DOHH2 (cell line): ENCODE data around the gene FOXP3.

Experiments
- H3F3A ChIP-seq: fragments of 200-600 bp; sonication (generic), shearing (Covaris generic); 2 replicates; pipeline ENCODE4 v1.6.0; 2016; ENCODE audit warnings: antibody characterized with exemption, mild to moderate bottlenecking; ENCODE audit not compliant: control insufficient read depth, insufficient read depth
- H3K27ac ChIP-seq: fragments of 200-600 bp; sonication (generic); 2 replicates; pipeline ENCODE4 v1.5.1; 2014; ENCODE audit warnings: low read depth, mild to moderate bottlenecking, low read length, moderate library complexity
- H3K27me3 ChIP-seq: fragments of 200-600 bp; sonication (generic); 2 replicates; pipeline ENCODE4 v1.6.1; 2014; ENCODE audit warnings: mild to moderate bottlenecking, low read length, mixed read lengths; ENCODE audit not compliant: control insufficient read depth
- H3K36me3 ChIP-seq: fragments of 200-600 bp; sonication (generic); 2 replicates; pipeline ENCODE4 v1.6.1; 2014; ENCODE audit warnings: mild to moderate bottlenecking, low read length, moderate library complexity, mixed read lengths; ENCODE audit not compliant: control insufficient read depth
- H3K4me1 ChIP-seq: fragments of 200-600 bp; sonication (generic); 2 replicates; pipeline ENCODE4 v1.6.1; 2014; ENCODE audit warnings: mild to moderate bottlenecking, low read length, mixed read lengths; ENCODE audit not compliant: control insufficient read depth
- H3K4me2 ChIP-seq: fragments of 200-600 bp; sonication (generic); 2 replicates; pipeline ENCODE4 v1.6.0; 2014; ENCODE audit warnings: mild to moderate bottlenecking, low read length, moderate library complexity
- H3K4me3 ChIP-seq: fragments of 200-600 bp; sonication (generic); 2 replicates; pipeline ENCODE4 v1.5.1; 2014; ENCODE audit warnings: mild to moderate bottlenecking, low read length, mixed read lengths
- H3K79me2 ChIP-seq: fragments of 200-600 bp; sonication (generic); 2 replicates; pipeline ENCODE4 v1.6.1; 2014; ENCODE audit warnings: mild to moderate bottlenecking, low read length, mixed read lengths; ENCODE audit not compliant: control insufficient read depth
- H3K9me2 ChIP-seq: fragments of 200-600 bp; sonication (generic); replicated peaks from 2 replicates; pipeline ENCODE4 v1.6.1; 2014; ENCODE audit warnings: mild to moderate bottlenecking, low read length, mixed read lengths; ENCODE audit not compliant: control insufficient read depth
- H3K9me3 ChIP-seq: fragments of 200-600 bp; sonication (generic); 2 replicates; pipeline ENCODE4 v1.6.1; 2014; ENCODE audit warnings: antibody characterized with exemption, low read length, mixed read lengths; ENCODE audit not compliant: control insufficient read depth, insufficient read depth
- H4K20me1 ChIP-seq: fragments of 200-600 bp; sonication (generic); 2 replicates; pipeline ENCODE4 v1.6.0; 2014; ENCODE audit warnings: low read depth, mild to moderate bottlenecking, antibody characterized with exemption, low read length, moderate library complexity; ENCODE audit not compliant: control insufficient read depth, insufficient read depth
- CTCF ChIP-seq: fragments of 200-600 bp; sonication (generic); IDR thresholded peaks from one replicate; pipeline ENCODE4 v1.5.1; 2014; ENCODE audit warnings: antibody characterized with exemption, mild to moderate bottlenecking, low read depth, low read length; ENCODE audit not compliant: poor library complexity, severe bottlenecking
- EZH2phosphoT487 ChIP-seq: fragments of 200-600 bp; sonication (generic); IDR thresholded peaks from 2 replicates; pipeline ENCODE4 v1.6.1; 2017; ENCODE audit warnings: borderline replicate concordance, mild to moderate bottlenecking, antibody characterized with exemption, low read length, moderate library complexity, mixed read lengths

FOXP3 gene

DNA sequence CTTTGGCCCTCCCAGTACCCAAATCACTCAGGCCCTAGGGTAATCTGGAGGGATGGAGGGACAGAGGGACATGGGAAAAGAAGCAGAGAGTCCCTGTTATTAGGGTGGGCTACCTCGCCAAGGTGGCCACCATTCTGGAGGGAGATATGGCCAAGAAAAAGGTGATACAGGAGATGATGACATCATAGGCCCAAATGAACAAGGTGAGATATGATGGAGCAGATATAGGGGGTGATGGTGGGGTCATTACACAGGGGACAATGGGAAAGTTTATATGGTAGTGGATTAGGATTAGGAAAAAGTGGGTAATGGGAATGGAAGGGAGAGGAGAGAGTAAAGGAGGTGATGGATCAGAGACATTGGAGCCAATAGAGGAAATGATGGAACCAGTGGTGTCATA lies 51.6 kb downstream of the FOXP3 start:
- no peaks in the 10 kb centered on the region for H3K36me3 ChIP-seq
- no peaks in the 10 kb centered on the region for H3K9me2 ChIP-seq
- H3K79me2 ChIP-seq, result no peaks in the 10 kb centered on the region
- H3K27me3 ChIP-seq, result no peaks in the 10 kb centered on the region
- H3K9me3 ChIP-seq, result no peaks in the 10 kb centered on the region
- no peaks in the 10 kb centered on the region for H3F3A ChIP-seq
- no peak overlapping the region for H3K4me2 ChIP-seq
- no peaks in the 10 kb centered on the region for H3K4me1 ChIP-seq
- no peak overlapping the region for H3K27ac ChIP-seq
- no peaks in the 10 kb centered on the region for H4K20me1 ChIP-seq
- TF ChIP-seq CTCF (no peak), EZH2phosphoT487 (no peak)
- H3K4me3 ChIP-seq, result no peak overlapping the region

GRCh38 chrX:49212209-49212608 lies 52.3 kb downstream of the FOXP3 start:
- H3K79me2 ChIP-seq, result no peaks in the 10 kb centered on the region
- H4K20me1 ChIP-seq, result no peaks in the 10 kb centered on the region

GRCh38 chrX:49211074-49211473 lies 53.4 kb downstream of the FOXP3 start:
- H3F3A ChIP-seq, result no peaks in the 10 kb centered on the region
- H3K9me3 ChIP-seq, result no peaks in the 10 kb centered on the region
- H4K20me1 ChIP-seq, result no peaks in the 10 kb centered on the region
- no peak overlapping the region for H3K4me3 ChIP-seq
- no peak overlapping the region for H3K27ac ChIP-seq
- no peak overlapping the region for H3K4me2 ChIP-seq
- no peaks in the 10 kb centered on the region for H3K79me2 ChIP-seq
- H3K4me1 ChIP-seq, result no peaks in the 10 kb centered on the region
- TF ChIP-seq CTCF, result no peak
- no peak for TF ChIP-seq EZH2phosphoT487
- no peaks in the 10 kb centered on the region for H3K9me2 ChIP-seq
- H3K36me3 ChIP-seq, result no peaks in the 10 kb centered on the region
- no peaks in the 10 kb centered on the region for H3K27me3 ChIP-seq

More at GRCh38 chrX:49212209-49212608, 52.3 kb downstream of the FOXP3 start:
- TF ChIP-seq EZH2phosphoT487 (no peak), CTCF (no peak)
- no peaks in the 10 kb centered on the region for H3K36me3 ChIP-seq
- H3K4me3 ChIP-seq, result no peak overlapping the region
- no peaks in the 10 kb centered on the region for H3F3A ChIP-seq
- no peaks in the 10 kb centered on the region for H3K9me2 ChIP-seq
- H3K4me1 ChIP-seq, result no peaks in the 10 kb centered on the region
- H3K27me3 ChIP-seq, result no peaks in the 10 kb centered on the region
- H3K27ac ChIP-seq, result no peak overlapping the region
- H3K4me2 ChIP-seq, result no peak overlapping the region
- no peaks in the 10 kb centered on the region for H3K9me3 ChIP-seq

DNA sequence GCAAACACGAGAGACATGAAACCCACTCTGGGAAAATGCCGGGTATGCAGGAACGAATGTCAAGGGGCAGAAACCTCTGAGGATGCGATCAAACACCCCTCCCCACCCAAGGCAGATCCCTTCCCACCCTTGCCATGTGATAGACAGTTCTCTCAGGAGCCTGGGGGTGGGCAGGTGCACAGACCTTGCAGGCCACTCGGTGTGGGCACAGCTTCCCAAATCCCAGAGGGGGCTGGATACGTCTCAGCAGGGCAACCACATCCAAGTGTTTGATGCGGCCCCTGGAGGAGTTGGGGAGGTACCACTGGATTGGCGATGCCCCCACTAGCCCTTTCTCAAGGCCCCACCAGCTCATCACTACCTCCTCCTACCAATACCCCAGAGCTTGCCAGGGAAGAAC lies 54.1 kb downstream of the FOXP3 start:
- Histone ChIP-seq H3F3A (no peaks in the 10 kb centered on the region), H3K4me1 (no peaks in the 10 kb centered on the region), H3K36me3 (no peaks in the 10 kb centered on the region), H3K79me2 (no peaks in the 10 kb centered on the region), H3K4me3 (no peak overlapping the region), H3K27ac (no peak overlapping the region), H3K27me3 (no peaks in the 10 kb centered on the region), H3K9me2 (no peaks in the 10 kb centered on the region), H3K4me2 (no peak overlapping the region), H4K20me1 (no peaks in the 10 kb centered on the region), H3K9me3 (no peaks in the 10 kb centered on the region)
- no peak for TF ChIP-seq EZH2phosphoT487
- TF ChIP-seq CTCF, result no peak
